Esophagus mucosa (tissue), 1 donor: ENCODE data around the gene TMEM72. TPM values are rescaled to one million over a fixed set of nuclear protein-coding genes. Genes with fewer than 3 reads are reported as not detected.

Experiments used
- ATAC-seq: fragments of 200-7000 bp; cut with Tn5 transposase; one replicate; pipeline ENCODE4 v1.9.1; 2020
- total RNA-seq: library from RNA; stranded (reverse); gene quantifications from one replicate; pipeline ENCODE4 v1.2.4, GENCODE V29; 2023
- donor health status: DM: yes; HTN: yes; CAD: no.

TMEM72 gene
- total RNA-seq, 1 donor from 2014 or later = not detected

GRCh38 chr10:44934416-44935200, 23.5 kb downstream of the TMEM72 start:
- ATAC-seq = no peak

- no peak for ATAC-seq
These were observed 24.2 kb downstream of the TMEM72 start for GRCh38 chr10:44935201-44935965.

- ATAC-seq = no peak
These were observed 24.8 kb downstream of the TMEM72 start for GRCh38 chr10:44935966-44936295.

GRCh38 chr10:44936314-44936975, 25.3 kb downstream of the TMEM72 start:
- no peak for ATAC-seq

- no peak for ATAC-seq
These were observed 26.3 kb downstream of the TMEM72 start for GRCh38 chr10:44937196-44938005.

- no peak for ATAC-seq
These were observed 27.8 kb downstream of the TMEM72 start for GRCh38 chr10:44938956-44939355.

GRCh38 chr10:44939691-44940401, 28.7 kb downstream of the TMEM72 start:
- no peak for ATAC-seq

- no peak for ATAC-seq
These were observed 33.2 kb downstream of the TMEM72 start for GRCh38 chr10:44944354-44944753.

- no peak for ATAC-seq
These were observed 35.1 kb downstream of the TMEM72 start for GRCh38 chr10:44946205-44946604.

- ATAC-seq = peak; percentile 64
These were observed 36.4 kb downstream of the TMEM72 start for GRCh38 chr10:44947371-44948152.

GRCh38 chr10:44948642-44949041, 37.5 kb downstream of the TMEM72 start:
- ATAC-seq = no peak

- ATAC-seq = peak; percentile 62
These were observed 38.1 kb downstream of the TMEM72 start for GRCh38 chr10:44949127-44949802.

- ATAC-seq = no peak
These were observed 38.8 kb downstream of the TMEM72 start for GRCh38 chr10:44949915-44950314.

- no peak for ATAC-seq
These were observed 39.4 kb downstream of the TMEM72 start for GRCh38 chr10:44950326-44951225.

GRCh38 chr10:44951576-44952226, 40.6 kb downstream of the TMEM72 start:
- no peak for ATAC-seq

GRCh38 chr10:44952779-44953231, 41.7 kb downstream of the TMEM72 start:
- ATAC-seq = no peak

GRCh38 chr10:44954042-44954441, 42.9 kb downstream of the TMEM72 start:
- ATAC-seq = no peak

- ATAC-seq = no peak
These were observed 43.8 kb downstream of the TMEM72 start for GRCh38 chr10:44954962-44955361.
